CD14-positive monocyte (primary cell): ENCODE measurements around the gene NLGN4Y. TPM values are rescaled to one million over a fixed set of nuclear protein-coding genes. Genes with fewer than 3 reads are reported as not detected.

Experiments used
- DNase-seq, 3 donors: peaks; one replicate each; pipeline ENCODE4 v3.0.0-alpha.2; 2011 to 2022
- H2AFZ ChIP-seq: 2 replicates; pipeline ENCODE4 v1.6.0; 2012; ENCODE audit warnings: mild to moderate bottlenecking, low read depth, low read length, inconsistent platforms; ENCODE audit not compliant: insufficient read depth, poor library complexity, severe bottlenecking
- H3K27ac ChIP-seq, 2 donors: 1 replicate in 1 of 2; 2 replicates in 1 of 2; pipeline ENCODE4 v1.5.1; 2012 to 2013; ENCODE audit warnings: low read length in 2 of 2, control low read depth in 1 of 2, inconsistent platforms in 1 of 2, low read depth in 1 of 2, mild to moderate bottlenecking in 1 of 2
- H3K27me3 ChIP-seq, 2 donors: one replicate each; pipeline versions ENCODE4 v1.6.0 to v1.6.1; 2011 to 2013; ENCODE audit warnings: low read length in 2 of 2; ENCODE audit not compliant: control insufficient read depth in 2 of 2, insufficient read depth in 2 of 2
- H3K36me3 ChIP-seq, 2 donors: replicated peaks in 1 of 2; 1 replicate in 1 of 2; 2 replicates in 1 of 2; pipeline versions ENCODE4 v1.5.1 to v1.6.1; 2012 to 2013; ENCODE audit warnings: low read length in 2 of 2, control low read depth in 1 of 2, inconsistent platforms in 1 of 2, mild to moderate bottlenecking in 1 of 2; ENCODE audit not compliant: insufficient read depth in 2 of 2, control insufficient read depth in 1 of 2
- H3K4me1 ChIP-seq, 2 donors: 1 replicate in 1 of 2; 2 replicates in 1 of 2; pipeline versions ENCODE4 v1.5.1 to v1.6.1; 2012 to 2013; ENCODE audit warnings: low read length in 2 of 2, control low read depth in 1 of 2, inconsistent platforms in 1 of 2, mild to moderate bottlenecking in 1 of 2, moderate library complexity in 1 of 2; ENCODE audit not compliant: insufficient read depth in 2 of 2, control insufficient read depth in 1 of 2
- H3K4me2 ChIP-seq: replicated peaks from 2 replicates; pipeline ENCODE3; 2012; ENCODE audit warnings: low read length, moderate library complexity, mild to moderate bottlenecking; ENCODE audit not compliant: poor library complexity, severe bottlenecking; ENCODE audit errors: extremely low read depth
- H3K4me3 ChIP-seq, 3 experiments: fragments of 200-600 bp in 1 of 3; sonication (generic) in 1 of 3; replicated peaks in 1 of 3; 1 replicate in 2 of 3; 2 replicates in 1 of 3; pipeline ENCODE4 v1.5.1; 2011 to 2013; ENCODE audit warnings: low read length in 3 of 3, mild to moderate bottlenecking in 3 of 3, control low read depth in 2 of 3, low read depth in 2 of 3, inconsistent platforms in 1 of 3, moderate library complexity in 1 of 3
- H3K79me2 ChIP-seq: 2 replicates; pipeline ENCODE4 v1.6.0; 2012; ENCODE audit warnings: mild to moderate bottlenecking, control low read depth, inconsistent platforms, low read length, moderate library complexity; ENCODE audit not compliant: insufficient read depth
- H3K9ac ChIP-seq: 2 replicates; pipeline ENCODE4 v1.6.0; 2017; ENCODE audit warnings: low read length, mild to moderate bottlenecking; ENCODE audit not compliant: insufficient read depth, poor library complexity, severe bottlenecking
- H3K9me3 ChIP-seq, 2 donors: replicated peaks in 1 of 2; 1 replicate in 1 of 2; 2 replicates in 1 of 2; pipeline versions ENCODE4 v1.5.1 to v1.6.1; 2012 to 2013; ENCODE audit warnings: low read length in 2 of 2, control low read depth in 1 of 2; ENCODE audit not compliant: control insufficient read depth in 1 of 2, insufficient read depth in 1 of 2
- H4K20me1 ChIP-seq: 2 replicates; pipeline ENCODE4 v1.6.0; 2012; ENCODE audit warnings: mild to moderate bottlenecking, low read length, control low read depth, moderate library complexity; ENCODE audit not compliant: insufficient read depth
- H3K27ac Mint-ChIP-seq, 7 donors: one replicate each; pipeline ENCODE4 v1.8.0; 2020; ENCODE audit warnings: mild to moderate bottlenecking in 7 of 7, mixed read lengths in 7 of 7, moderate library complexity in 6 of 7, inconsistent platforms in 2 of 7
- H3K27me3 Mint-ChIP-seq, 3 donors: one replicate each; pipeline ENCODE4 v1.8.0; 2021 to 2022; ENCODE audit warnings: low read depth in 3 of 3, mild to moderate bottlenecking in 3 of 3, mixed read lengths in 3 of 3, moderate library complexity in 3 of 3, inconsistent platforms in 1 of 3
- H3K36me3 Mint-ChIP-seq, 2 donors: one replicate each; pipeline ENCODE4 v1.8.0; 2020; ENCODE audit warnings: mixed read lengths in 2 of 2, inconsistent platforms in 1 of 2, mild to moderate bottlenecking in 1 of 2
- H3K4me1 Mint-ChIP-seq: one replicate; pipeline ENCODE4 v1.8.0; 2020; ENCODE audit warnings: mild to moderate bottlenecking, mixed read lengths
- H3K4me3 Mint-ChIP-seq, 2 donors: one replicate each; pipeline ENCODE4 v1.8.0; 2020; ENCODE audit warnings: mild to moderate bottlenecking in 2 of 2, mixed read lengths in 2 of 2, moderate library complexity in 1 of 2
- H3K9me3 Mint-ChIP-seq, 7 donors: one replicate each; pipeline ENCODE4 v1.8.0; 2020 to 2022; ENCODE audit warnings: mixed read lengths in 7 of 7, mild to moderate bottlenecking in 6 of 7, moderate library complexity in 6 of 7, inconsistent platforms in 2 of 7
- WGBS: methylation state at CpG from one replicate; pipeline ENCODE4 v1.1.5; 2013; ENCODE audit warnings: missing lambda C conversion rate; ENCODE audit not compliant: insufficient coverage; 5-methylcytosine and 5-hydroxymethylcytosine counted together
- intact Hi-C, 2 donors: fragments of 100-400 bp; cut with micrococcal nuclease; formaldehyde crosslinking; loops; one replicate each; pipeline versions ENCODE4 v1.15.0 to v1.15.1; 2023
- polyA plus RNA-seq, 3 donors: library from polyadenylated mRNA; depleted of rRNA in 1 of 3; unstranded in 2 of 3; stranded (reverse) in 1 of 3; fragments of 300-500 nt in 2 of 3; fragments of >200 nt in 1 of 3; fragmentation: Illumina TruSeq in 2 of 3; gene quantifications; 1 replicate in 2 of 3; 2 replicates in 1 of 3; pipeline ENCODE4 v1.2.3, GENCODE V29; 2012 to 2021
- TF ChIP-seq, protein P1 (sequence below): fragments of 200-600 bp; IDR thresholded peaks from one replicate; pipeline ENCODE4 v1.8.0; 2022; ENCODE audit warnings: antibody characterized with exemption, mild to moderate bottlenecking

Gene NLGN4Y
- polyA plus RNA-seq, 3 donors = not detected

DNA sequence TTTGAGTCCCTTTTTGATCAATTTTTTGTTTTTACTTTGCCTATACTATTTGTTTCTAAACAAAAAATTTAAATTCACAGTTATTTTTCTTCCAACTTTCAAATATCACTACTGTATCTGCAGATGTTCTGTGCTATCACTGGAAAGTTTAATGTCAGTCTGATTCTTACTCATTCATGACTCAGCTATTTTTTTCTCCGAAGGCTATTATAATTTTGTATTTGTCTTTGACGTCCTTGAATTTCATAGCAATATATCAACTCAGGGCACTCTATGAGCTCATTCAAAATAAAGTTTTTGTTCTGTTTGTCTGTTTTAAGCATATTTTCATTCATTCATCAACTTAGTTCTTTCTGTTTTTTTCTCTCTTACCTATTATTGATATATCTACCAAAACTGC is 273.7 kb downstream of the NLGN4Y start:
- no peaks in the 10 kb centered on the region for H3K27me3 Mint-ChIP-seq
- no peak overlapping the region for H3K4me3 Mint-ChIP-seq
- H3K36me3 ChIP-seq = no peaks in the 10 kb centered on the region
- H3K4me3 ChIP-seq = no peak overlapping the region
- no CpG with 5 or more reads among the region's 2 CpGs for WGBS
- H4K20me1 ChIP-seq = no peaks in the 10 kb centered on the region
- no peaks in the 10 kb centered on the region for H3K79me2 ChIP-seq
- intact Hi-C loops = no loop called here
- H3K27ac Mint-ChIP-seq = no peak overlapping the region
- H3K9me3 Mint-ChIP-seq = peaks cover 0 to 4% (median 0%) of the 10 kb centered on the region in 7 donors
- TF ChIP-seq, protein P1, sequence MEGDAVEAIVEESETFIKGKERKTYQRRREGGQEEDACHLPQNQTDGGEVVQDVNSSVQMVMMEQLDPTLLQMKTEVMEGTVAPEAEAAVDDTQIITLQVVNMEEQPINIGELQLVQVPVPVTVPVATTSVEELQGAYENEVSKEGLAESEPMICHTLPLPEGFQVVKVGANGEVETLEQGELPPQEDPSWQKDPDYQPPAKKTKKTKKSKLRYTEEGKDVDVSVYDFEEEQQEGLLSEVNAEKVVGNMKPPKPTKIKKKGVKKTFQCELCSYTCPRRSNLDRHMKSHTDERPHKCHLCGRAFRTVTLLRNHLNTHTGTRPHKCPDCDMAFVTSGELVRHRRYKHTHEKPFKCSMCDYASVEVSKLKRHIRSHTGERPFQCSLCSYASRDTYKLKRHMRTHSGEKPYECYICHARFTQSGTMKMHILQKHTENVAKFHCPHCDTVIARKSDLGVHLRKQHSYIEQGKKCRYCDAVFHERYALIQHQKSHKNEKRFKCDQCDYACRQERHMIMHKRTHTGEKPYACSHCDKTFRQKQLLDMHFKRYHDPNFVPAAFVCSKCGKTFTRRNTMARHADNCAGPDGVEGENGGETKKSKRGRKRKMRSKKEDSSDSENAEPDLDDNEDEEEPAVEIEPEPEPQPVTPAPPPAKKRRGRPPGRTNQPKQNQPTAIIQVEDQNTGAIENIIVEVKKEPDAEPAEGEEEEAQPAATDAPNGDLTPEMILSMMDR = no peak
- DNase-seq = no peak
- no peaks in the 10 kb centered on the region for H3K4me1 ChIP-seq
- no peak overlapping the region for H3K9ac ChIP-seq
- H3K27ac ChIP-seq = no peak overlapping the region
- H3K4me2 ChIP-seq = no peak overlapping the region
- H3K4me1 Mint-ChIP-seq = no peaks in the 10 kb centered on the region
- no peaks in the 10 kb centered on the region for H3K27me3 ChIP-seq
- no peak overlapping the region for H2AFZ ChIP-seq
- no peaks in the 10 kb centered on the region for H3K9me3 ChIP-seq
- no peaks in the 10 kb centered on the region for H3K36me3 Mint-ChIP-seq

DNA sequence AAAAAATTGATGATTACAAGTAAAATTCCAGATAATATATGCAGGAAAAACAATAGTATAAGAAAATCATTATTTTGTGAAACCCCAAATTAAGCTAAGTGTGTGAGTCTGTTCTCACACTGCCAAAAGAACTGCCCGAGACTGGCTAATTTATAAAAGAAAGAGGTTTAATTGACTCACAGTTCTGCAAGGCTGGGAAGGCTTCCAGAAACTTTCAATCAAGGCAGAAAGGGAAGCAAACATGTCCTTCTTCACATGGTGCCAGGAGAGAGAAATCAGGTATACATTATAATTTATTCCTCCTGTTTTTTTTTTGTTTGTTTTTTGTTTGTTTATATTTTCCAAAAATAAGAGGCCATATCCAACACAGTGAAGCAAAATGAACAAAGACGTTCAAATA is 276.8 kb downstream of the NLGN4Y start:
- no CpG with 5 or more reads among the region's 2 CpGs for WGBS
- peaks cover 0 to 4% (median 0%) of the 10 kb centered on the region in 7 donors for H3K9me3 Mint-ChIP-seq
- H3K27me3 Mint-ChIP-seq = no peaks in the 10 kb centered on the region
- Histone ChIP-seq H4K20me1 (no peaks in the 10 kb centered on the region), H3K9ac (no peak overlapping the region), H2AFZ (no peak overlapping the region), H3K27ac (no peak overlapping the region), H3K27me3 (no peaks in the 10 kb centered on the region), H3K4me2 (no peak overlapping the region), H3K79me2 (no peaks in the 10 kb centered on the region), H3K9me3 (no peaks in the 10 kb centered on the region), H3K4me3 (no peak overlapping the region), H3K4me1 (no peaks in the 10 kb centered on the region), H3K36me3 (no peaks in the 10 kb centered on the region)
- intact Hi-C loops = no loop called here
- no peak overlapping the region for H3K4me3 Mint-ChIP-seq
- H3K36me3 Mint-ChIP-seq = no peaks in the 10 kb centered on the region
- no peaks in the 10 kb centered on the region for H3K4me1 Mint-ChIP-seq
- H3K27ac Mint-ChIP-seq = no peak overlapping the region
- TF ChIP-seq, protein P1 = no peak
- DNase-seq = no peak
